HG02678 (cell line): ENCODE data around the gene COTL1.

ENCODE experiments used
- ATAC-seq: cut with Tn5 transposase; IDR thresholded peaks from one replicate; pipeline ENCODE4 v1.9.1; 2021; ENCODE audit warnings: mild to moderate bottlenecking, moderate library complexity; ENCODE audit not compliant: unreplicated experiment

The COTL1 gene

DNA sequence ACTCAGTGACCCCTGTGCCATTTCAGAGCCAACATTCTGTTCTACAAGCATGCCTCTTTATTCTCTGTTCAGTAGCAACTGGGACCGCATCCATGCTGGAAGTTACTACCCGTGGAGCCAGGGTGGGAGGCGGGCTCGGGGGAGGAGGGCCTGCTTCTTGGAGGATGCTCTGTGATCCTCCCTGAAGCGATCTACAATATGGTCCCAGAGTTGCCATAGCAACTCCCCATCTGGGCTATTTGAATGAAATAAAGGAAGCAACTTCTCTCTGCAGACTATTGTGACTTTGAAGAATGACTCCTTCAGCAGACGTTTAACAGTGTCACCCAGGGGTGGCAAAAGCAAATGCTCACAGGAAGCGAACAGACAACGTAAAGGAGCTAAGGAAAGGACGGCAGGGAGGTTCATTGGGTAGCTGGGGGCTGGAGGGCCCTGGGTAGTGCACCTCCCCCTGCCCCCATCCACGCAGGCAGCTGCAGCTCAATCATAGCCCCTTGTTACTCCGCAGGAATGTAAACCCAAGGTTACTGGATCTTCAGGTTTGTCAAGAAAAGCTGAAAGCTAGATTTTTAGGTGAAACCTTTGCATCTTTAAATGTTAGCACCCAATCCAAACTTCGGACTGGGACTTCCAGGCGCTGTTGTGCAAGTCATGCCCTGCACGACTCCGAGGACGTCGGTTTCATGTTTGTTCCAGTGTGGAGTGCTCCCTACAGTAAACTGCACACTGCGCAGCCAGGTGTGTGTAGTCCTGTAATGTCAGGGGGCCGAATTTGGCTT, 62.3 kb downstream of the COTL1 start:
- no peak for ATAC-seq

DNA sequence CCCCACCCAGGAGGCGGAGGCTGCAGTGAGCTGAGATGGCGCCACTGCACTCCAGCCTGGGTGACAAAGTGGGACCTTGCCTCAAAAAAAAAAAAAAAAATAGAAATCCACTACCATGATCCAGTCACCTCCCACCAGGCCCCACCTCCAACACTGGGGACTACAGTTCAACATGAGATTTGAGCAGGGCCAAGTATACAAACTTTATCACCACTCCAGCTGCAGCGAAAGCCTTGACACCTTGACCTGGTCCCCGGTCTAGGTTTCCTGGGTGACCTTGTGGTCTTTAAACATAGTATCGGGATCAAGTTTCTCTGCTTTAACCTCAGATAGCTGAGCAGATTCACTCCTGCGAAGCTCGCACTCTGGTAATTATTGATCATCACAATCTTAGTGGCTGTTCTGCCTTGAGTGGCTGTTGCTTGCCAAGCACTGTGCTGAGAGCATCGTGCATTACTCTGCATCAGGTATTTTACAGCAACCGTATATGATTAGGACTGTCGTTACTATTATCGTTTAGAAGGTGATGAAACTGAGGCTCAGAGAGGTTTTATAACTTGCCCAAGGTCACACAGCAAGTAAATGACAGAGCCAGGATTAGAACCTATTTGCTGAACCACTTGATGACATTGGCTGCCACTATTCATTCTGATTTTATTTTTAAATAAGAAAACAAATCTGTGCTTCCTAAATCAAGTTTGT, 63.1 kb downstream of the COTL1 start:
- no peak for ATAC-seq

GRCh38 chr16:84553873-84554399, 63.9 kb downstream of the COTL1 start:
- ATAC-seq, result no peak

- ATAC-seq, result no peak
Observed at GRCh38 chr16:84552135-84552534, 65.7 kb downstream of the COTL1 start.

GRCh38 chr16:84550096-84550495, 67.8 kb downstream of the COTL1 start:
- ATAC-seq, result no peak

GRCh38 chr16:84548971-84549844, 68.7 kb downstream of the COTL1 start:
- no peak for ATAC-seq

GRCh38 chr16:84548508-84548907, 69.4 kb downstream of the COTL1 start:
- ATAC-seq, result no peak

DNA sequence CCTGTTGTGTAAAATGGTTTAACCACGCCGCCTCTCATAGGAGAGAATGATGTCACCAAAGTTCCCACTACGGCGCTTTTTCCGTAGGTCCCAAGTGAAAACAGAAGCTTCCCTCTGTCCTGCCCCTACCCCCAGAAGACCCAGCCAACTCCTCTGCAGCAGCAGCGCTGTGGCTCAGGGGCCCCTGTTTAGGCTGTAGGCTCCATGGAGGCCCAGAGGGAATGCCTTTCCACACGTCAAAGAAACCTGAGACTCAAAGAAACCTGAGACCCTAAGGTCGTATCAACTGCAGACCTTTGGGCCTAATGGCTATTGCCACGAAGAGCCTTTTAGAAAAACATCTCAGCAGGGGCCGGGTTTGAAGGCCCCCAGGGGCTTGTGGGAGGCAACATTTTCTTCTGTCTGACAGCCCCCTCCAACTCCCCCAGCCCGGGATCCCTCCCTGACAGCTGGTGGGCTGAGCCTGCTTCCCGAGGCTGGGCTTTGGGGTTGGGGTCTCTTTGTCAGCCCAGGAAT, 70.3 kb downstream of the COTL1 start:
- ATAC-seq, result no peak

GRCh38 chr16:84546669-84547545, 71.0 kb downstream of the COTL1 start:
- ATAC-seq, result no peak

DNA sequence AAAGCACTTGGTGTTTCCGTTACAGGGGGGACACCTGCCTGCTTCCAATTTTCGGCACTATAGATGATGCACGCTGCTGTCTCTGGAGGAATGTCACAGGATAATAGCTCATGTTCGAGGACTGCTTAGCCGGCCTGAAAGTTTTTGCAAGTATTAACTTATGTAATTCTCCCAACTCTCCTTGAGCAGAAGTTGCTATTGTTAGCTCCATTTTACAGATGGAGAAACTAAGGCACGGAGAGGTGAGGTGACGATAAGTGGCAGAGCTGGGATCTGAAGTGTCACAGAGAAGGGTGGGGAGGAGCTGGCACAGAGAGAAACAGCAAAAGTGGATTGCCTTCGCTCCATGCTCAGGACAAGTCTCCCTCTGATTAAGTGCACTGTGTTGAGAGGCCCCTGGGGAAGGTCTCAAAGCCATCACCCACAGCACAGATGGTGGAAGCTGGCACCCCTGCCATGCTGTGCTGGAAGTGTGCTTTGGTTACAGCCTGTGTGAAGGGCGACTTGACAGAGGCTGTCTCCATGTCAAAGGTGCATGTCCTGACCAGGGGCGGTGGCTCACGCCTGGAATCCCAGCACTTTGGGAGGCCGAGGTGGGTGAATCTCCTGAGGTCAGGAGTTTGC, 72.7 kb downstream of the COTL1 start:
- ATAC-seq, result no peak

DNA sequence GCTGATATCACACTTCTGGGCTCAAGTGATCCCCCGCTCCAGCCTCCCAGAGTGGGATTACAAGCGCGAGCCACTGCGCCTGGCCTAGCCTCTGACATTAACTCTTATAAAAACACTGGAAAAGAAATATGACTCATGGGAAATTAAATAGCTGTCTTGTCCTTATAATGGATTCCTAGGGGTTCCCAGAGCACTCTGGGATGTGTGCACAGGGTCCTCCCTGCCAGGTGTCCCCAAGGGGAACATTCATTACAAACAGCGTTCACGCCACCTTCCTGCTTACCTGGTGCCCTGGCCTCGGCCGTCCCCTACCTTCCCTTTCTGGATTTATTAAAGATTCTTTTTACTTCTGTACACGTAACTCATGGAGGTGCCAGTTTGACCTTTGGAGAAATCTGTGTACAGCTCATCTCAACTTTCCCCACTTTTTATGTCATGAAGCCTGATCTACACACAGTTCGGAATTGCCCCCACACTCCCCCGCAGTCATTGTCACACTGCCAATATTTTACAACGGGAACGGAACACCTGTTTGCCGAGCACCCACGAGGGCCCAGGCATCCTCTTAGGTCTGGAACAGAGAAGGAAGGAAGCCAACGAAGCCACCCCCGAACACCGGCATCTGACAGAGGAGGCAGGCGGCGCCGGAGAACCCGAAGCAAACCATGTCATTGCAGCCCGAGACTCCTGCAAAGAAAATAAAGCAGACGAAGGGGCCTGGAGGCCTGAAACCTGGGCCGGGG, 73.7 kb downstream of the COTL1 start:
- no peak for ATAC-seq

GRCh38 chr16:84543253-84543652, 74.6 kb downstream of the COTL1 start:
- no peak for ATAC-seq

- no peak for ATAC-seq
Observed at GRCh38 chr16:84541999-84542817, 75.7 kb downstream of the COTL1 start.

- ATAC-seq, result no peak
Observed at GRCh38 chr16:84540194-84540593, 77.7 kb downstream of the COTL1 start.

DNA sequence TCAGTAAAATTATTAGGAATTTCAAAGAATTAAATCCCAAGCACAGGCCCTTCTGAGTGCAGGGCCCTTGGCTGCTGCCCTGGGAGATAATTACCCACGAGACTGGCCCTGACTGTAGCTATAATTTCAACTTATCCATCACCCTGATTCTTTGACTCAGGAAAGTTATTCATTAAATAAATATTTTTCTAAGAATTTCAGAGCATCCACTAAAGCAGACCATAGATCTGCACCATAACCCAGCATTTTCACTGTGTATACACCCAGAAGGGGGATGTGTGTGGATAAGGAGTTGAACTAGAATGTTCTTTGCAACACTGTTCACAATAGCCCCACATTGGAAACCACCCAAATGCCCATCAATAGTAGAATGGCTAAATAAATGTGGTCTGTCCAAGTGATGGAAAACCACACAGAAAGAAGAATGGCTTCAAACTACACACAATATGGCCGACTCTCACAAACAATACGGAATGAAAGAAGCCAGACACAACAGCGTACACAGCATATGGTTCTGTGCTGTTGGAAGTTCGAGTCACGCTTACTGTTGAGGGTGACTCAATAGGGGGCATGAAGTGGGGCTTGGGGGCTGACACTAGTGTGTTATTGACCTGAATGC, 79.5 kb downstream of the COTL1 start:
- no peak for ATAC-seq

- no peak for ATAC-seq
Observed at GRCh38 chr16:84537491-84538151, 80.3 kb downstream of the COTL1 start.

- no peak for ATAC-seq
Observed at GRCh38 chr16:84535851-84536250, 82.0 kb downstream of the COTL1 start.
